K562 (cell line): ENCODE results near the gene MYO1H. TPM values are rescaled to one million over a fixed set of nuclear protein-coding genes. Genes with fewer than 3 reads are reported as not detected.

Experiments used
- CXXC5 ChIP-seq: fragments of 250-450 bp; sonication (Bioruptor Pico); IDR thresholded peaks from 2 replicates; pipeline ENCODE4 v1.8.0; 2022; ENCODE audit warnings: inconsistent platforms, mild to moderate bottlenecking, moderate library complexity
- ESRRA ChIP-seq: fragments of 450-650 bp; IDR thresholded peaks from 2 replicates; pipeline ENCODE4 v1.6.1; 2014; ENCODE audit warnings: low read depth, mild to moderate bottlenecking, moderate library complexity, borderline replicate concordance
- FOXK1 ChIP-seq: sonication (generic); formaldehyde crosslinking; IDR thresholded peaks from 2 replicates; pipeline ENCODE4 v1.8.0; 2022; ENCODE audit warnings: missing genetic modification reagents, mild to moderate bottlenecking, borderline replicate concordance
- HDAC3 ChIP-seq: fragments of 450-650 bp; IDR thresholded peaks from 2 replicates; pipeline ENCODE4 v1.6.1; 2018; ENCODE audit warnings: borderline replicate concordance, mild to moderate bottlenecking, moderate library complexity; ENCODE audit not compliant: partially characterized antibody
- KHSRP ChIP-seq: fragments of 450-650 bp; IDR thresholded peaks from 2 replicates; pipeline ENCODE4 v1.6.1; 2017
- MEIS2 ChIP-seq: fragments of 450-650 bp; IDR thresholded peaks from 2 replicates; pipeline ENCODE4 v1.6.1; 2014; ENCODE audit warnings: mild to moderate bottlenecking; ENCODE audit not compliant: partially characterized antibody
- MIER1 ChIP-seq: fragments of 450-650 bp; IDR thresholded peaks from 2 replicates; pipeline ENCODE4 v1.6.1; 2016; ENCODE audit warnings: antibody characterized with exemption, mild to moderate bottlenecking, low read depth
- NFYB ChIP-seq: IDR thresholded peaks from 2 replicates; pipeline ENCODE4 v1.6.1; 2011; ENCODE audit warnings: mild to moderate bottlenecking, moderate library complexity; ENCODE audit not compliant: insufficient read length; ENCODE audit errors: extremely low read depth
- TBP ChIP-seq: optimal IDR thresholded peaks from 2 replicates; pipeline ENCODE3; 2011; ENCODE audit warnings: low read depth, low read length, improper control_type of control experiment
- ZNF175 ChIP-seq: fragments of 200-800 bp; sonication (Bioruptor generic); IDR thresholded peaks from 2 replicates; pipeline ENCODE4 v1.6.1; 2016; ENCODE audit warnings: low read depth, mild to moderate bottlenecking, missing genetic modification characterization, missing compliant biosample characterization
- polyA plus RNA-seq, 8 experiments: library from polyadenylated mRNA; depleted of rRNA in 4 of 8; stranded (reverse) in 5 of 8; unstranded in 3 of 8; fragments of >200 nt; fragmentation: Nextera tagmentation in 2 of 8; fragmentation: Illumina TruSeq in 1 of 8; extraction: Ambion mirVana in 2 of 8; extraction: Trizol in 1 of 8; gene quantifications; 2 replicates each; pipeline versions ENCODE4 v1.2.1 to v1.2.3, GENCODE V29; 2011 to 2014; ENCODE audit warnings: inconsistent platforms in 1 of 8, missing spikeins in 1 of 8
- total RNA-seq, 7 experiments: library from RNA; depleted of rRNA in 6 of 7; stranded (reverse); fragments of >200 nt in 6 of 7; fragmentation: Illumina TruSeq in 2 of 7; extraction: Trizol in 2 of 7; gene quantifications; 2 replicates each; pipeline versions ENCODE4 v1.2.1 to v1.2.3, GENCODE V29; 2011 to 2021; ENCODE audit warnings: low replicate concordance in 1 of 7
- TF ChIP-seq, protein P1 (sequence below): fragments of 450-650 bp; IDR thresholded peaks from 2 replicates; pipeline ENCODE4 v1.6.1; 2016; ENCODE audit warnings: mild to moderate bottlenecking, moderate library complexity
- TF ChIP-seq, protein P2 (sequence below), 2 experiments: fragments of 150-350 bp in 1 of 2; IDR thresholded peaks; 2 replicates each; pipeline ENCODE4 v1.6.1; 2012 to 2016; ENCODE audit warnings: low read depth in 2 of 2, low read length in 2 of 2, mild to moderate bottlenecking in 1 of 2, moderate library complexity in 1 of 2

The MYO1H gene
- total and polyA plus RNA-seq, 9 of the 15 experiments (the other 6 are each of a cell fraction or from before 2014, with no cell fraction given) = not detected

DNA sequence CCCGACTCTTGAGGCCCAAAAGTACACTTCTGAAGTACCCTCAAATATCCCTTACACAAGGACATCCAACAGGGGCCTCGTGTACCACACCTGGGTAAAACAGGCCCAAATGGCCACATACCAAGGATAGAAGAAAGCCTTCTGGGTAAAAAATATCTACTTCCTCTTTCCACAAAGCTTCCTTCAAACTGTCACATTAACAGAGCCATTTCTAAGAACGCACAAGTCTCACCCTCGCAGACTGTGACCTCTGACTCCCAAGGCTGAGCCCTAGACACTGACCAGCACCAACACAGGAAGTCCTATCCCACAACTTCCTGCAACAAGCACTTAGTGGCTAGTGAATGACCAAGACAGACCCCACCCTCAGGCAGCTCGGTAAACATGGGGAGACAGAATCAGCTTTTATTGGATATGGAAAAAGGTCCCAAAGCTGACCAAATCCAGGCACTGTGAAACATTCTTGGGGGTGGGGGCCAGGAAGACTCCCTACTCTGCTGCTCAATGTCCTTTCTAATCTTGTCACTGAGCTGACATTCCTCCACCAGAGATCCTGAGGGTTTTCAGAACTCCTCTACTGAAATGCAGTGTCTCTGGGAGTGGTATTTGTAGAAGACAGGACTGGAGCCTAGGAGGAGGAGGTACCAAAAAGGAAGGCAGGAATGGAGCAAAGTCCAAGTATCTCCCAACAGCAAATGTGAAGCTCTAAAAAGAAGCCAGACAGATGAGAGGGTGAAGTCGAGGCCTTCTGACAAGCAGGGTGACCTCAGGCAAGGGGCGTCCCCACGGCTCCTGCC is 113.5 kb downstream of the MYO1H start (continued):
- TF ChIP-seq, protein P1, sequence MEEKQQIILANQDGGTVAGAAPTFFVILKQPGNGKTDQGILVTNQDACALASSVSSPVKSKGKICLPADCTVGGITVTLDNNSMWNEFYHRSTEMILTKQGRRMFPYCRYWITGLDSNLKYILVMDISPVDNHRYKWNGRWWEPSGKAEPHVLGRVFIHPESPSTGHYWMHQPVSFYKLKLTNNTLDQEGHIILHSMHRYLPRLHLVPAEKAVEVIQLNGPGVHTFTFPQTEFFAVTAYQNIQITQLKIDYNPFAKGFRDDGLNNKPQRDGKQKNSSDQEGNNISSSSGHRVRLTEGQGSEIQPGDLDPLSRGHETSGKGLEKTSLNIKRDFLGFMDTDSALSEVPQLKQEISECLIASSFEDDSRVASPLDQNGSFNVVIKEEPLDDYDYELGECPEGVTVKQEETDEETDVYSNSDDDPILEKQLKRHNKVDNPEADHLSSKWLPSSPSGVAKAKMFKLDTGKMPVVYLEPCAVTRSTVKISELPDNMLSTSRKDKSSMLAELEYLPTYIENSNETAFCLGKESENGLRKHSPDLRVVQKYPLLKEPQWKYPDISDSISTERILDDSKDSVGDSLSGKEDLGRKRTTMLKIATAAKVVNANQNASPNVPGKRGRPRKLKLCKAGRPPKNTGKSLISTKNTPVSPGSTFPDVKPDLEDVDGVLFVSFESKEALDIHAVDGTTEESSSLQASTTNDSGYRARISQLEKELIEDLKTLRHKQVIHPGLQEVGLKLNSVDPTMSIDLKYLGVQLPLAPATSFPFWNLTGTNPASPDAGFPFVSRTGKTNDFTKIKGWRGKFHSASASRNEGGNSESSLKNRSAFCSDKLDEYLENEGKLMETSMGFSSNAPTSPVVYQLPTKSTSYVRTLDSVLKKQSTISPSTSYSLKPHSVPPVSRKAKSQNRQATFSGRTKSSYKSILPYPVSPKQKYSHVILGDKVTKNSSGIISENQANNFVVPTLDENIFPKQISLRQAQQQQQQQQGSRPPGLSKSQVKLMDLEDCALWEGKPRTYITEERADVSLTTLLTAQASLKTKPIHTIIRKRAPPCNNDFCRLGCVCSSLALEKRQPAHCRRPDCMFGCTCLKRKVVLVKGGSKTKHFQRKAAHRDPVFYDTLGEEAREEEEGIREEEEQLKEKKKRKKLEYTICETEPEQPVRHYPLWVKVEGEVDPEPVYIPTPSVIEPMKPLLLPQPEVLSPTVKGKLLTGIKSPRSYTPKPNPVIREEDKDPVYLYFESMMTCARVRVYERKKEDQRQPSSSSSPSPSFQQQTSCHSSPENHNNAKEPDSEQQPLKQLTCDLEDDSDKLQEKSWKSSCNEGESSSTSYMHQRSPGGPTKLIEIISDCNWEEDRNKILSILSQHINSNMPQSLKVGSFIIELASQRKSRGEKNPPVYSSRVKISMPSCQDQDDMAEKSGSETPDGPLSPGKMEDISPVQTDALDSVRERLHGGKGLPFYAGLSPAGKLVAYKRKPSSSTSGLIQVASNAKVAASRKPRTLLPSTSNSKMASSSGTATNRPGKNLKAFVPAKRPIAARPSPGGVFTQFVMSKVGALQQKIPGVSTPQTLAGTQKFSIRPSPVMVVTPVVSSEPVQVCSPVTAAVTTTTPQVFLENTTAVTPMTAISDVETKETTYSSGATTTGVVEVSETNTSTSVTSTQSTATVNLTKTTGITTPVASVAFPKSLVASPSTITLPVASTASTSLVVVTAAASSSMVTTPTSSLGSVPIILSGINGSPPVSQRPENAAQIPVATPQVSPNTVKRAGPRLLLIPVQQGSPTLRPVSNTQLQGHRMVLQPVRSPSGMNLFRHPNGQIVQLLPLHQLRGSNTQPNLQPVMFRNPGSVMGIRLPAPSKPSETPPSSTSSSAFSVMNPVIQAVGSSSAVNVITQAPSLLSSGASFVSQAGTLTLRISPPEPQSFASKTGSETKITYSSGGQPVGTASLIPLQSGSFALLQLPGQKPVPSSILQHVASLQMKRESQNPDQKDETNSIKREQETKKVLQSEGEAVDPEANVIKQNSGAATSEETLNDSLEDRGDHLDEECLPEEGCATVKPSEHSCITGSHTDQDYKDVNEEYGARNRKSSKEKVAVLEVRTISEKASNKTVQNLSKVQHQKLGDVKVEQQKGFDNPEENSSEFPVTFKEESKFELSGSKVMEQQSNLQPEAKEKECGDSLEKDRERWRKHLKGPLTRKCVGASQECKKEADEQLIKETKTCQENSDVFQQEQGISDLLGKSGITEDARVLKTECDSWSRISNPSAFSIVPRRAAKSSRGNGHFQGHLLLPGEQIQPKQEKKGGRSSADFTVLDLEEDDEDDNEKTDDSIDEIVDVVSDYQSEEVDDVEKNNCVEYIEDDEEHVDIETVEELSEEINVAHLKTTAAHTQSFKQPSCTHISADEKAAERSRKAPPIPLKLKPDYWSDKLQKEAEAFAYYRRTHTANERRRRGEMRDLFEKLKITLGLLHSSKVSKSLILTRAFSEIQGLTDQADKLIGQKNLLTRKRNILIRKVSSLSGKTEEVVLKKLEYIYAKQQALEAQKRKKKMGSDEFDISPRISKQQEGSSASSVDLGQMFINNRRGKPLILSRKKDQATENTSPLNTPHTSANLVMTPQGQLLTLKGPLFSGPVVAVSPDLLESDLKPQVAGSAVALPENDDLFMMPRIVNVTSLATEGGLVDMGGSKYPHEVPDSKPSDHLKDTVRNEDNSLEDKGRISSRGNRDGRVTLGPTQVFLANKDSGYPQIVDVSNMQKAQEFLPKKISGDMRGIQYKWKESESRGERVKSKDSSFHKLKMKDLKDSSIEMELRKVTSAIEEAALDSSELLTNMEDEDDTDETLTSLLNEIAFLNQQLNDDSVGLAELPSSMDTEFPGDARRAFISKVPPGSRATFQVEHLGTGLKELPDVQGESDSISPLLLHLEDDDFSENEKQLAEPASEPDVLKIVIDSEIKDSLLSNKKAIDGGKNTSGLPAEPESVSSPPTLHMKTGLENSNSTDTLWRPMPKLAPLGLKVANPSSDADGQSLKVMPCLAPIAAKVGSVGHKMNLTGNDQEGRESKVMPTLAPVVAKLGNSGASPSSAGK = peak; percentile 96
- TF ChIP-seq FOXK1 (CRISPR knock-in tag) (peak; percentile 70), MIER1 (no peak), HDAC3 (peak; percentile 77), NFYB (no peak), MEIS2 (peak; percentile 69), TBP (peak; percentile 31), ESRRA (peak; percentile 63; the same call in 1 of the 2 replicates), ZNF175 (peak; percentile 91), KHSRP (no peak), CXXC5 (CRISPR knock-in tag) (peak; percentile 90)
- TF ChIP-seq, protein P2, sequence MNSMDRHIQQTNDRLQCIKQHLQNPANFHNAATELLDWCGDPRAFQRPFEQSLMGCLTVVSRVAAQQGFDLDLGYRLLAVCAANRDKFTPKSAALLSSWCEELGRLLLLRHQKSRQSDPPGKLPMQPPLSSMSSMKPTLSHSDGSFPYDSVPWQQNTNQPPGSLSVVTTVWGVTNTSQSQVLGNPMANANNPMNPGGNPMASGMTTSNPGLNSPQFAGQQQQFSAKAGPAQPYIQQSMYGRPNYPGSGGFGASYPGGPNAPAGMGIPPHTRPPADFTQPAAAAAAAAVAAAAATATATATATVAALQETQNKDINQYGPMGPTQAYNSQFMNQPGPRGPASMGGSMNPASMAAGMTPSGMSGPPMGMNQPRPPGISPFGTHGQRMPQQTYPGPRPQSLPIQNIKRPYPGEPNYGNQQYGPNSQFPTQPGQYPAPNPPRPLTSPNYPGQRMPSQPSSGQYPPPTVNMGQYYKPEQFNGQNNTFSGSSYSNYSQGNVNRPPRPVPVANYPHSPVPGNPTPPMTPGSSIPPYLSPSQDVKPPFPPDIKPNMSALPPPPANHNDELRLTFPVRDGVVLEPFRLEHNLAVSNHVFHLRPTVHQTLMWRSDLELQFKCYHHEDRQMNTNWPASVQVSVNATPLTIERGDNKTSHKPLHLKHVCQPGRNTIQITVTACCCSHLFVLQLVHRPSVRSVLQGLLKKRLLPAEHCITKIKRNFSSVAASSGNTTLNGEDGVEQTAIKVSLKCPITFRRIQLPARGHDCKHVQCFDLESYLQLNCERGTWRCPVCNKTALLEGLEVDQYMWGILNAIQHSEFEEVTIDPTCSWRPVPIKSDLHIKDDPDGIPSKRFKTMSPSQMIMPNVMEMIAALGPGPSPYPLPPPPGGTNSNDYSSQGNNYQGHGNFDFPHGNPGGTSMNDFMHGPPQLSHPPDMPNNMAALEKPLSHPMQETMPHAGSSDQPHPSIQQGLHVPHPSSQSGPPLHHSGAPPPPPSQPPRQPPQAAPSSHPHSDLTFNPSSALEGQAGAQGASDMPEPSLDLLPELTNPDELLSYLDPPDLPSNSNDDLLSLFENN (IDR thresholded peaks at IDR 0.05; ENCODE audit: low read depth in 2 of 2, low read length in 2 of 2) = no peak
